Spleen (tissue), 7 donors: ENCODE results near the gene STX8.

Experiments
- POLR2A ChIP-seq, 3 donors: fragments of 450-650 bp; IDR thresholded peaks; one replicate each; pipeline ENCODE4 v1.5.1; 2017; ENCODE audit warnings: antibody characterized with exemption in 3 of 3, mild to moderate bottlenecking in 1 of 3
- TF ChIP-seq, protein P1 (sequence below), 11 experiments: fragments of 200-600 bp in 7 of 11; fragments of 450-650 bp in 4 of 11; sonication (generic) in 4 of 11; IDR thresholded peaks in 8 of 11; conservative IDR thresholded peaks in 3 of 11; 1 replicate in 7 of 11; 2 replicates in 4 of 11; pipeline versions ENCODE4 v1.4.0 to v1.8.0; 2016 to 2021; ENCODE audit warnings: antibody characterized with exemption in 11 of 11, inconsistent platforms in 4 of 11, mild to moderate bottlenecking in 1 of 11
- donor health status: DM: no; HTN: no; CAD: no; lungs with moderate emphysema.
- donor health status: DM: no; HTN: no; CAD: no.
- donor health status: DM: no; HTN: no; CAD: no.

DNA sequence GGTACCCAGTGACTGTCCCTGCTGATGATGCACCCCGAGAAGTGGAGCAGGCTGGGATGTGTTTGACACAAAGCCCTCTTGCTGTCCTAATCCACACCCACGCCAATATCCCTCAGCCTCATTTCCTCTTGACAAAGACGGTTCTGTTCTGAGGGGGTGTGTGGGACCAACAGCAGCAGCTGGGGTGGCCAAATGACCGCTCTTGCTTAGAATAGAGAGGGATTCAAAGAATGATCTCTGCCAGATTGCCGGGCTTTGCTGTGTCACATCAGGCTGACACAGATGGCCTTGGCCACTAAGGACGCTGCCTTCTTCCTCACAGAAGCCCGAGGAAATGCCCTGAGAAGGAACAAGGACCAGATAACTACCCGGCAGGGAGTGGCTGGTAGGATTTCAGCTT lies 303.6 kb downstream of the STX8 start:
- TF ChIP-seq, protein P1, sequence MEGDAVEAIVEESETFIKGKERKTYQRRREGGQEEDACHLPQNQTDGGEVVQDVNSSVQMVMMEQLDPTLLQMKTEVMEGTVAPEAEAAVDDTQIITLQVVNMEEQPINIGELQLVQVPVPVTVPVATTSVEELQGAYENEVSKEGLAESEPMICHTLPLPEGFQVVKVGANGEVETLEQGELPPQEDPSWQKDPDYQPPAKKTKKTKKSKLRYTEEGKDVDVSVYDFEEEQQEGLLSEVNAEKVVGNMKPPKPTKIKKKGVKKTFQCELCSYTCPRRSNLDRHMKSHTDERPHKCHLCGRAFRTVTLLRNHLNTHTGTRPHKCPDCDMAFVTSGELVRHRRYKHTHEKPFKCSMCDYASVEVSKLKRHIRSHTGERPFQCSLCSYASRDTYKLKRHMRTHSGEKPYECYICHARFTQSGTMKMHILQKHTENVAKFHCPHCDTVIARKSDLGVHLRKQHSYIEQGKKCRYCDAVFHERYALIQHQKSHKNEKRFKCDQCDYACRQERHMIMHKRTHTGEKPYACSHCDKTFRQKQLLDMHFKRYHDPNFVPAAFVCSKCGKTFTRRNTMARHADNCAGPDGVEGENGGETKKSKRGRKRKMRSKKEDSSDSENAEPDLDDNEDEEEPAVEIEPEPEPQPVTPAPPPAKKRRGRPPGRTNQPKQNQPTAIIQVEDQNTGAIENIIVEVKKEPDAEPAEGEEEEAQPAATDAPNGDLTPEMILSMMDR (IDR thresholded peaks at IDR 0.05 in 8 of 11, conservative IDR thresholded peaks at IDR 0.05 in 3 of 11) = no peak
- TF ChIP-seq POLR2A (IDR thresholded peaks at IDR 0.05) = no peak
